Endothelial cell of umbilical vein (primary cell): ENCODE measurements around the gene ANKRD12. TPM values are rescaled to one million over a fixed set of nuclear protein-coding genes. Genes with fewer than 3 reads are reported as not detected.

ENCODE experiments used
- BruUV-seq: library from RNA; stranded (reverse); fragments of 400-500 nt; replicated peaks from 2 replicates; lab custom pipeline; 2021; lab: Mats Ljungman, UMichigan
- CTCF ChIA-PET: fragments of 300-600, 350-600 bp; sonication (Branson Sonifier 250); formaldehyde crosslinking; loops from one replicate; lab custom pipeline; 2021; ENCODE audit warnings: antibody characterized with exemption, inconsistent platforms; lab: Charles Lee
- POLR2A ChIA-PET: fragments of 300-600, 350-600 bp; sonication (Branson Sonifier 250); formaldehyde crosslinking; loops from one replicate; lab custom pipeline; 2021; ENCODE audit warnings: antibody characterized with exemption, inconsistent platforms; lab: Charles Lee
- DNase-seq: peaks from one replicate; pipeline ENCODE4 v3.0.0-alpha.2; 2011; ENCODE audit warnings: low read depth, low spot score
- FAIRE-seq: peaks from 2 replicates; lab custom pipeline; 2011; peaks lifted over from hg19 to GRCh38; lab: Jason Lieb, UNC
- H2AFZ ChIP-seq: 2 replicates; pipeline ENCODE4 v1.6.0; 2012; ENCODE audit warnings: low read depth, low read length, control low read depth, inconsistent platforms
- H3K27ac ChIP-seq: 2 replicates; pipeline ENCODE4 v1.5.1; 2011; ENCODE audit warnings: low read depth, mild to moderate bottlenecking, control low read depth, low read length, moderate library complexity; ENCODE audit not compliant: insufficient read depth
- H3K27me3 ChIP-seq, 2 experiments: 2 replicates each; pipeline versions ENCODE4 v1.6.0 to v1.6.1; 2011; ENCODE audit warnings: low read length in 2 of 2, mixed read lengths in 1 of 2; ENCODE audit not compliant: control insufficient read depth in 2 of 2, insufficient read depth in 2 of 2
- H3K36me3 ChIP-seq, 2 experiments: 2 replicates in 1 of 2; 3 replicates in 1 of 2; pipeline ENCODE4 v1.5.1; 2011; ENCODE audit warnings: low read length in 2 of 2, mild to moderate bottlenecking in 1 of 2, moderate library complexity in 1 of 2; ENCODE audit not compliant: control insufficient read depth in 2 of 2, insufficient read depth in 2 of 2; ENCODE audit errors: extremely low read depth in 1 of 2
- H3K4me1 ChIP-seq: 3 replicates; pipeline ENCODE4 v1.5.1; 2011; ENCODE audit warnings: mild to moderate bottlenecking, low read length; ENCODE audit not compliant: control insufficient read depth, insufficient read depth; ENCODE audit errors: extremely low read depth
- H3K4me2 ChIP-seq: 2 replicates; pipeline ENCODE4 v1.6.1; 2011; ENCODE audit warnings: low read length, control low read depth, mixed read lengths; ENCODE audit not compliant: insufficient read depth
- H3K4me3 ChIP-seq, 3 experiments: fragments of 200-600 bp in 1 of 3; sonication (generic), shearing (Covaris generic) in 1 of 3; replicated peaks in 1 of 3; 2 replicates each; pipeline ENCODE4 v1.5.1; 2011 to 2016; ENCODE audit warnings: control low read depth in 3 of 3, low read length in 3 of 3, mild to moderate bottlenecking in 2 of 3, inconsistent platforms in 1 of 3, low read depth in 1 of 3, moderate library complexity in 1 of 3; ENCODE audit not compliant: insufficient read depth in 1 of 3
- H3K79me2 ChIP-seq: 2 replicates; pipeline ENCODE4 v1.6.0; 2012; ENCODE audit warnings: low read length, inconsistent platforms; ENCODE audit not compliant: control insufficient read depth, insufficient read depth
- H3K9ac ChIP-seq: replicated peaks from 2 replicates; pipeline ENCODE3; 2011; ENCODE audit warnings: low read length, control low read depth; ENCODE audit not compliant: insufficient read depth; ENCODE audit errors: extremely low read depth
- H3K9me1 ChIP-seq: replicated peaks from 3 replicates; pipeline ENCODE4 v1.6.0; 2011; ENCODE audit warnings: mild to moderate bottlenecking, low read length; ENCODE audit not compliant: control insufficient read depth, insufficient read depth; ENCODE audit errors: extremely low read depth
- H3K9me3 ChIP-seq: replicated peaks from 2 replicates; pipeline ENCODE4 v1.5.1; 2012; ENCODE audit warnings: low read length, inconsistent platforms; ENCODE audit not compliant: control insufficient read depth, insufficient read depth
- H4K20me1 ChIP-seq: replicated peaks from 2 replicates; pipeline ENCODE3; 2011; ENCODE audit warnings: mild to moderate bottlenecking, low read length; ENCODE audit not compliant: control insufficient read depth, insufficient read depth; ENCODE audit errors: extremely low read depth
- CTCF ChIP-seq, 2 donors: IDR thresholded peaks; 1 replicate in 1 of 2; 2 replicates in 1 of 2; pipeline ENCODE4 v1.5.1; 2011; ENCODE audit warnings: low read length in 2 of 2, mild to moderate bottlenecking in 2 of 2, moderate library complexity in 2 of 2, control low read depth in 1 of 2, inconsistent platforms in 1 of 2, low read depth in 1 of 2; ENCODE audit not compliant: insufficient read depth in 1 of 2; ENCODE audit errors: extremely low read depth in 1 of 2
- EZH2 ChIP-seq: IDR thresholded peaks from 2 replicates; pipeline ENCODE4 v1.6.1; 2012; ENCODE audit warnings: borderline replicate concordance, low read depth, mild to moderate bottlenecking, moderate library complexity, low read length, inconsistent platforms; ENCODE audit not compliant: severe bottlenecking
- FOS ChIP-seq: IDR thresholded peaks from 2 replicates; pipeline ENCODE4 v1.6.1; 2011; ENCODE audit warnings: mild to moderate bottlenecking, low read length, moderate library complexity, borderline replicate concordance; ENCODE audit not compliant: insufficient read depth
- GATA2 ChIP-seq: IDR thresholded peaks from 2 replicates; pipeline ENCODE4 v1.7.0; 2011; ENCODE audit warnings: low read depth, mild to moderate bottlenecking, moderate library complexity, mixed read lengths, low read length; ENCODE audit not compliant: insufficient read length, insufficient read depth
- JUN ChIP-seq: IDR thresholded peaks from 2 replicates; pipeline ENCODE4 v1.6.1; 2011; ENCODE audit warnings: borderline replicate concordance, low read depth; ENCODE audit not compliant: insufficient read length, insufficient read depth
- MAX ChIP-seq: IDR thresholded peaks from 2 replicates; pipeline ENCODE4 v1.6.1; 2011; ENCODE audit not compliant: insufficient read depth, insufficient read length
- MYC ChIP-seq: IDR thresholded peaks from one replicate; pipeline ENCODE4 v1.6.1; 2011; ENCODE audit warnings: mild to moderate bottlenecking, low read depth, low read length
- POLR2A ChIP-seq: IDR thresholded peaks from 2 replicates; pipeline ENCODE4 v1.6.1; 2012; ENCODE audit warnings: low read depth, mild to moderate bottlenecking, control low read depth, low read length
- POLR2AphosphoS5 ChIP-seq: IDR thresholded peaks from 2 replicates; pipeline ENCODE4 v1.6.1; 2012; ENCODE audit warnings: low read depth, mild to moderate bottlenecking, control low read depth, low read length, moderate library complexity; ENCODE audit not compliant: insufficient read depth
- dilution Hi-C: fragments of 300-500 bp; cut with MboI; formaldehyde crosslinking; loops from one replicate; pipeline ENCODE4 v1.15.0; 2019; ENCODE audit warnings: low sequenced_read_pairs; ENCODE audit not compliant: extremely low pct_ligation_motif_present
- intact Hi-C: fragments of 100-400 bp; cut with micrococcal nuclease; formaldehyde crosslinking; loops from one replicate; pipeline ENCODE4 v1.10.0; 2022
- polyA plus RNA-seq, 4 experiments: library from polyadenylated mRNA; depleted of rRNA in 3 of 4; stranded (reverse) in 3 of 4; unstranded in 1 of 4; fragments of >200 nt; gene quantifications; 2 replicates each; pipeline versions ENCODE4 v1.2.1 to v1.2.3, GENCODE V29; 2011 to 2012; ENCODE audit warnings: missing spikeins in 1 of 4
- total RNA-seq: library from RNA; stranded (reverse); gene quantifications from 2 replicates; pipeline ENCODE4 v1.2.3, GENCODE V29; 2021

ANKRD12 gene
- total and polyA plus RNA-seq, 2 donors (not counting 3 experiments of a cell fraction or from before 2014, with no cell fraction given): 1.5 to 25.4 TPM

- Histone ChIP-seq H3K36me3 (peaks cover 0 to 9% of the 10 kb centered on the region in 2 experiments), H3K27me3 (no peaks in the 10 kb centered on the region), H3K9me1 (no peaks in the 10 kb centered on the region), H4K20me1 (no peaks in the 10 kb centered on the region), H2AFZ (no peak overlapping the region), H3K27ac (no peak overlapping the region), H3K9me3 (no peaks in the 10 kb centered on the region), H3K9ac (no peak overlapping the region), H3K79me2 (no peaks in the 10 kb centered on the region), H3K4me3 (no peak overlapping the region), H3K4me1 (no peaks in the 10 kb centered on the region), H3K4me2 (no peak overlapping the region)
- no TSS peak for BruUV-seq
- dilution Hi-C loops: no loop called here
- FAIRE-seq (no peak), DNase-seq (no peak)
- no peak for TF ChIP-seq POLR2AphosphoS5
- no peak for TF ChIP-seq MYC
- TF ChIP-seq EZH2: no peak
- no peak for TF ChIP-seq JUN
- TF ChIP-seq FOS: no peak
- no peak for TF ChIP-seq GATA2
- ChIA-PET POLR2A (no interaction called here), CTCF (no interaction called here)
- intact Hi-C loops: no loop called here
These were observed 75.4 kb downstream of the ANKRD12 start for GRCh38 chr18:9211955-9212354.

DNA sequence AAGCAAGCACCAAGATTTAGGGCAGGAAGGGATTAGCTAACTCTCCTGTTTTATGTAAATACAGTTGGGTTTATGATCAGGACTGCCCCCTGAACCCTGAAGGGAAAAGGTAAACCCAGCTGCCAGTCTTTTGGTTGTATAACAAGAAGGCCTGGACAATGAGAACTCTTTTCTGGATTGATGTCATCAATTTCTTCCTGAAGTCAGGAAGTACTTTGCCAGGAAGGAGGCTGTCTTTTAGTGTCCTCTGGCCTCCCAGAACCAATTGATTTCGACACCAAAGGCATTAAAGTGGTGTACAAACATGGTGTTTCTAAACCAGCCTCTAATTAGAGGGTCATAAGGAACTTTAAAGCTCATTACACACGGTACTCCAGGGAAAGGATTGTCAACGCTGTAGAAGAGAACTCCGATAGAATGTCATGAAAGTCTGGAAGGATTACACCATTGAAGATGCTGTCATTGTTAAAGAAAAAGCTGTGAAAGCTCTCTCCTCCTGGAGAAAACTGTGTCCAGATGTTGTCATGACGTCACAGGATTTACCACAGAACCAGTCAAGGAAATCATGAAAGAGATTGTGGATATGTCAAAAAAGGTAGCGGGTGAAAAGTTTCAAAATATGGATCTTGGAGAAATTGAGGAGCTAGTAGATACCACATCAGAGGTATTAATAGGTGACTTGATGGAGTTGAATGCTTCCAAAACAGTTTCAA, 78.8 kb downstream of the ANKRD12 start:
- Histone ChIP-seq H4K20me1 (no peaks in the 10 kb centered on the region), H3K9me1 (no peaks in the 10 kb centered on the region), H3K9ac (no peak overlapping the region), H3K4me3 (no peak overlapping the region), H3K4me1 (no peaks in the 10 kb centered on the region), H3K27ac (no peak overlapping the region), H3K27me3 (no peaks in the 10 kb centered on the region), H3K36me3 (peaks cover 0 to 9% of the 10 kb centered on the region in 2 experiments), H3K9me3 (no peaks in the 10 kb centered on the region), H3K79me2 (no peaks in the 10 kb centered on the region), H3K4me2 (no peak overlapping the region), H2AFZ (no peak overlapping the region)
- BruUV-seq: no TSS peak
- DNase-seq (no peak), FAIRE-seq (no peak)
- dilution Hi-C loops (no loop called here), intact Hi-C loops (no loop called here)
- TF ChIP-seq POLR2A (no peak), MAX (no peak), MYC (no peak), FOS (no peak), GATA2 (no peak), JUN (no peak), POLR2AphosphoS5 (no peak), EZH2 (no peak), CTCF (IDR thresholded peaks at IDR 0.05; ENCODE audit: extremely low read depth in 1 of 2, insufficient read depth in 1 of 2, low read depth in 1 of 2, low read length in 2 of 2) (no peak)
- CTCF ChIA-PET: interaction anchor here (0.5 to 2.5 kb wide), 5 partner anchors 9 to 78 kb away, joined by 3 to 7 read pairs (median 4); no protein-coding TSS in a partner anchor
- POLR2A ChIA-PET: no interaction called here
